GM12872 (cell line): ENCODE data around the gene RECQL5.

Source experiments
- TF ChIP-seq, protein P1 (sequence below): IDR thresholded peaks from 3 replicates; pipeline ENCODE4 v1.5.1; 2011; ENCODE audit warnings: low read depth, mild to moderate bottlenecking, low read length, moderate library complexity; ENCODE audit not compliant: insufficient read depth

RECQL5 gene

DNA sequence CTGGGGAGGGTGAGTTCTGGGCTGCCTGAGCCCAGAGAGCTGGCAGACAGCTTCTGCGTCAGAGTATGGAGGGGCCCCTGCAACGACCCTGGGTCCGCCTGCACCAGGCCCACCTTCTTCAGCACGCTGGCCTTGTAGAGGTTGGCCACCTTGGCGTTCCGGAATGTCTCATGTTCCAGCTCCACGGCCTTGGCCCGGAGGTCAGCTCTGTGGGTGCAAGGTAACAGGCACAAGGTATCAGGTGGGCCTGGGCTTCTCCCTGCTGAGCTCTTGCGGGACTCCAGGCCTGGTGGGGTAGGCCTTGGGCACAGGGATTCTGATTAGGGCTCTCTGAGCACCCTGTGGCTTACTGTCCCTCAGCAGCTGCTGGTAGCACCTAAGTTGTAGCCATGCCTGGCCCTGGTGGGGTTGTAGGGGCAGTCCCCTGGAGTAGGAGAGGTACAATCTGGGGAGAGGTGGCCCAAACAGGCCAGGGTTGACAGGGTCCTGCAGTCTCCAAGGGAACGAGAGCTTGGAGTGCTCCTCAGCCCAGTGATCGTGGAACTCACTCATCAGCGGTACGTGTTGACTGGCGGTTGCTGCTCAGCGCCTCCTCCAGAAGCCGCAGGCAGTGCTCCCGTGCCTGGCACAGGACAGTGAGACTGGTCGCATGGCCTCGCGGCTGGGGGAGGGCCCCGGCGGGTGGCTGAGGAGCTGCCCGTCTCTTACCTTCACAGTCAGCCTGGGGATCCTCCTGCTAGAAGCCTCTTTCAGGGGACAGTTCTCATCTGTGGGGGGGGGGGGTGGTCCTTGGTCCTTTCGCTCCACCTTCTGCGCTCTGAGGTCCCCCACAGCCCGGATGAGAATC is 36.7 kb downstream of the RECQL5 start:
- TF ChIP-seq, protein P1, sequence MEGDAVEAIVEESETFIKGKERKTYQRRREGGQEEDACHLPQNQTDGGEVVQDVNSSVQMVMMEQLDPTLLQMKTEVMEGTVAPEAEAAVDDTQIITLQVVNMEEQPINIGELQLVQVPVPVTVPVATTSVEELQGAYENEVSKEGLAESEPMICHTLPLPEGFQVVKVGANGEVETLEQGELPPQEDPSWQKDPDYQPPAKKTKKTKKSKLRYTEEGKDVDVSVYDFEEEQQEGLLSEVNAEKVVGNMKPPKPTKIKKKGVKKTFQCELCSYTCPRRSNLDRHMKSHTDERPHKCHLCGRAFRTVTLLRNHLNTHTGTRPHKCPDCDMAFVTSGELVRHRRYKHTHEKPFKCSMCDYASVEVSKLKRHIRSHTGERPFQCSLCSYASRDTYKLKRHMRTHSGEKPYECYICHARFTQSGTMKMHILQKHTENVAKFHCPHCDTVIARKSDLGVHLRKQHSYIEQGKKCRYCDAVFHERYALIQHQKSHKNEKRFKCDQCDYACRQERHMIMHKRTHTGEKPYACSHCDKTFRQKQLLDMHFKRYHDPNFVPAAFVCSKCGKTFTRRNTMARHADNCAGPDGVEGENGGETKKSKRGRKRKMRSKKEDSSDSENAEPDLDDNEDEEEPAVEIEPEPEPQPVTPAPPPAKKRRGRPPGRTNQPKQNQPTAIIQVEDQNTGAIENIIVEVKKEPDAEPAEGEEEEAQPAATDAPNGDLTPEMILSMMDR, result no peak

DNA sequence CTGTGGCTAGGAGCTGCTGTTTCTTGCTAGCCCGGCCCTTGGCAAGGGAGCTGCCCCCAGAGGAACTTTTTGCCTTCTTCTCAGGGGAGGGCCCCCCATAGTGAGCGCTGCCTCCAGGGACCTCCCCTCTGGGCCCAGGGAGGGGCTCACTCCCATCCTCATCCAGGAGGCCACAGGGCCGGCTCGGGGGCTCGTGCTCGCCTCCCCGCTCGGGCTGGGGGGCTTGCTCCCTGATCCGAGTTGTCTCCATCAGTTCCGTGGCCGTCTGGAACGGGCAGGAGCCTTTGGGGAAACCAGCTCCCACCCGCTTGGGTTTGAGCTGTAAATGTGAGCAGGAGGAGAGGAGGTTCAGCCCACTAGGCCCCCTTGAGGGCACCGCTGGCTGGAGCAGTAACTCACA is 37.8 kb downstream of the RECQL5 start:
- TF ChIP-seq, protein P1, result no peak

DNA sequence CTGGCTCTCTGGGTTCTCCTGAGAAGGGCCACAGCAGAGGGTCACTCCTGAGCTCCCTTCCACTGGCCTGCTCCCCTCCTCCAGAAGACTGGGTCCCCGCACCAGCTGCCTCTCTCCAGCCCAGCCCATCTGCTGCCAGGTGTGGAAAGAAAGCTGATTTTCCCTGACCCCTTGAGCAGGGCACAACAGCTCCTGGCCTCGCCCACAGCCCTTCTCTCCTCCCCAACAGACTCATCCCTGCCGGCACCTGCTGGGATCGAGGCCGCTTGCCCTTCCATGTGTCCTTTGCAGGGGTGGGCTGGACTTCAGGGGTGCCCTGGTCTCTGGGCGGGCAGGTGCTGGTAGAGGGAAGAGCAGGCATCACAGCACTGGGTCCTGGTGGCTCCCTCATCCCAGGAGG is 38.5 kb downstream of the RECQL5 start:
- TF ChIP-seq, protein P1, result no peak

DNA sequence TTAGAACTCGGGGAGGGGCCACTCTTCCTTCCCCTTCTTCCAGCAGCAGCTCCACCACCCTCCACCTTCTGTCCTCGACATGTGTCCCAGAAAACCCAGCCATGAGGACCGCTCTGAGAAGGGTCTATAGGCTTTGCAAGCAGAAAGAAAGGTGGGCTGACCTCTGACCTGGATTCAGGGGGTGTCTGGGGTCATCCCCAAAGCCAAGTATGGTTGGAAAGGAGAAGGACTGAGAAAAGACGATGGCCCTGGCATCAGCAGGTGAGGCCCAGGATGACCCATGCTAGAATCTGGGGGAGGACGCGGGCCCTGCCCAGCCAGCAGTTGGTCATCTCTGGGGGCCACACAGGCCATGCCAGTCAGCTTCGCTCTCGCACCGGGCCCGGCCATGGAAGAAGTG is 39.9 kb downstream of the RECQL5 start:
- TF ChIP-seq, protein P1, result no peak

DNA sequence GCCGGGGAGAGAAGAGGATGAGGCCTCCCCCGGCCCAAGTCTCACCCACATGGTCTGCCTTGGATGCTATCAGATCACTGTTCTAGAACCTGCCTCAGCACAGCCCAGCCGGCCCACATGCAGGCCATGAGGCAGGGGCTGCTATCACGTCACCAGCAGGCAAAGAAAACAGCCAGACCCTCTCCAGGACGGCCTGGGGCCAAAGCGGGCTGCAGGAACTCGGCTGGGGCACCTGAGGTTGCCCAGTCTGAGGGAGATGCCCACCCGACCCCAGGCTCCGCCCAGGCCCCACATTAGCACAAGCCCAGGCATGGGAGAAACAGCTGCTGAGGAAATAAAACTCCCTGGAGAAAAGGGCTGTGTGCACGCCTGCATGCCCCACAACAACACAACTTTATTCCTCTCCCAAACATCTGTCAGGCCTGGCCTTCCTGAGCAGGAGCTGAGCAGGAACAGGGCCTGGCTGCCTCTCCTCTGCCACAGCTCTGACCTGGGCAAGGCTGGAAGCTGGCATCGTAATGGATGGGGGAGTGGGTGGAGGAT is 40.4 kb downstream of the RECQL5 start:
- TF ChIP-seq, protein P1, result no peak

DNA sequence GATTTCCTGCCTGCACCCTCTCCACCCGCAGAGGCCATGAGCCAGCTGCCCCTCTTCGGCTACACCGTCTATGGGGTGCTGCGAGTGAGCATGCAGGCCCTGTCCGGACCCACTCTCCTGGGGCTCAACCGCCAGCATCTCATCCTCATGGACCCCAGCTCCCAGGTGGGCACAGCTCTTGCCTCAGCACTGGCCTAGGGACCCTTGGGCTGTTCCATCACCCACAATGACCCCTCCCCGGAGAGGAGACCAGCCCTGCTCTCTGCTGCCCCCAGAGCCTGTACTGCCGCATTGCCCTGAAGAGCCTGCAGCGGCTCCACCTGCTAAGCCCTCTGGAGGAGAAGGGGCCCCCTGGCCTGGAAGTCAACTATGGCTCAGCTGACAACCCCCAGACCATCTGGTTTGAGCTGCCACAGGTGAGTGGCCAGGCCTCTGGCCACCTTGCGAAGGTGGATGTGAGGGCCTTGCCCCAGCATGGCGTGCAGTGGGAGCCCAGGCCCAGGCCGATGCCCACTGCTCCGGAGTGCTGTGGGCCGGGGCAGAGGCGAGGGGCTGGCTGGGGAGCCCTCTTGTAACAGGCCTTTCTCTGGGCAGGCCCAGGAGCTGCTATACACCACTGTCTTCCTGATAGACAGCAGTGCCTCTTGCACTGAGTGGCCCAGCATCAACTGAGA is 41.0 kb downstream of the RECQL5 start:
- TF ChIP-seq, protein P1, result peak; percentile 89

DNA sequence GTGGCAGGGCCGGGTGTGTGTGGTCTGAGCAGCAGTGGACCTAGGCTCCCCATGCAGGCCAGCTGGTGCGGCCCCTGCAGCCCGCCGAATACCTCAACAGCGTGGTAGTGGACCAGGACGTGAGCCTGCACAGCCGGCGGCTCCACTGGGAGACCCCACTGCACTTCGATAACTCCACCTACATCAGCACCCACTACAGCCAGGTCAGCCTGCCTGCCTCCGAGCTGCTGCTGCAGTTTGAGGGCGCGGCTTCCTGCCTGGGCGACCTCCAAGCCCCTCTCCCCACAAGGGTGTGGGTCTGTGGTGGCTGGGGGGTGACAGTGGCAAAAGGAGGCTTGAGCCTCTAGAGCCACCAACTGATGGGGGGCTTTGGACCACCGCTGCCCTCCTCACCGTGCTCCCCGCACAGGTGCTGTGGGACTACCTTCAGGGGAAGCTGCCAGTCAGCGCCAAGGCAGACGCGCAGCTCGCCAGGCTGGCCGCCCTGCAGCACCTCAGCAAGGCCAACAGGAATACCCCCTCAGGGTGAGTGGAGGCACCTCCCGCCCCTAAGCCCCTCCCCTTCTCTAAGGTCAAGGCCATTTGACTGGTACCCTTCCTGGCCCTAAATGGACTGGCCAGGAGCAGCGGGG is 42.1 kb downstream of the RECQL5 start:
- TF ChIP-seq, protein P1, result no peak
